HG03565 (cell line): ENCODE data around the gene CASQ1.
A peak's percentile ranks its signal among the peaks of the same experiment; 100 is the strongest.

Source experiments
- ATAC-seq: cut with Tn5 transposase; IDR thresholded peaks from one replicate; pipeline ENCODE4 v1.9.1; 2021; ENCODE audit warnings: mild to moderate bottlenecking, moderate library complexity; ENCODE audit not compliant: unreplicated experiment

CASQ1 gene

GRCh38 chr1:160168016-160168415, 22.4 kb upstream of the CASQ1 start:
- ATAC-seq: no peak

- ATAC-seq: no peak
Measured at GRCh38 chr1:160168609-160169369, 21.6 kb upstream of the CASQ1 start.

- no peak for ATAC-seq
Measured at GRCh38 chr1:160169553-160170399, 20.6 kb upstream of the CASQ1 start.

- ATAC-seq: no peak
Measured at GRCh38 chr1:160171354-160171753, 19.0 kb upstream of the CASQ1 start.

DNA sequence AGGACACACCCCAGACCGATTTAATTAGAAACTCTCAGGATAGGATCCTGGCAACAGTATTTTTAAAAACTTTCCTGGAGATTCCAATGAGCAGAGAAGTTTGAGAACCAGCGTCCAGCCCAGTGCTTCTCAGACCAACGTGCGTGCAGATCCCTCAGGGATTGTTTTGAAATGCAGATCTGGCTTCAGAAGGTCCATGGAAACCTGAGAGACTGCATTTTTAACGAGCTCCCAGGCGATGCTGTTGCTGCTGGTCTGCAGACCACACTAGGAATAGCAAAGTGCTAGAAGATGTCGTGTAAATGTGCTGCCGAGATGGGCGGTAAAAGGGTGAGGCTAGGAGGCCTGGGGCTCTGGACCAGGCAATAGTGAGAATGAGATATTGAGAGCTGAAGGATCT, 18.4 kb upstream of the CASQ1 start:
- no peak for ATAC-seq

- no peak for ATAC-seq
Measured at GRCh38 chr1:160177231-160177630, 13.1 kb upstream of the CASQ1 start.

DNA sequence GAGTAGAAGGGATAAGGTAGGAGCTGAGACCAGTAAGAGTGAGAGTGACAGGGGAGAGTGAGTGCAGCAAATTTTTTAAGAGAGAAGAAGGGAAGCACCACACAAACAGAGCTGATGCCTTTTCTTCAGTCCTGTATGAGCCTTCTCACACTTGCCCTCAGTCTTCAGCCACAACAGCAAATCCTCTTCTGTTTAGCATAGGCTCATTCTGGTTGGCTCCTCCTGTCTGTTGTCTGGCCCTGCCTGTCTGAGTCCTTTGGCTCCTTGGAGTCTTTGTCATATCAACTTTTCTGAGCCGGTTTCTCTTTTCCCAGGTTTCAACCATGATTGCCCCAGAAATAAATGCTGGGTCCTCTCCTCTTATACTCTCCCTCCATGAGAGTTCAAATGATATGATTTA, 12.7 kb upstream of the CASQ1 start:
- no peak for ATAC-seq

- no peak for ATAC-seq
Measured at GRCh38 chr1:160178731-160179130, 11.6 kb upstream of the CASQ1 start.

- ATAC-seq: no peak
Measured at GRCh38 chr1:160179336-160179735, 11.0 kb upstream of the CASQ1 start.

DNA sequence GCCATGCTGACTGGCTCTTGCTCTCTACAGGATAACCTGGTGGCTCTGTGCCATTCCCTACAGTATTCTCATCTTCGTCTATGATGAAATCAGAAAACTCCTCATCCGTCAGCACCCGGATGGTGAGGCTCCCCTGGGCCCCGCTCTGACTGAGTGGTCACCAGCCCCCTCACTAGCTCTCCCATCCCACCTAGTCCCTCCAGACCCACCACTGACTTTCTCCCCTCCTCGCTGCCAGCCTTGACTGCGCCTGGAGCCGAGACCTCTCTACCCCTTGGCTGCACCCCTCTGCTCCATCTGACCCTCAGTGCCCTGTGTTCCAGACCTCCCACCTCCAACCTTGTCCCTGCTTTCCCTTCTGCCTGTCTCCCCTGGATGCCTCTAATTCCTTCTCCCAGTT, 4.1 kb upstream of the CASQ1 start:
- no peak for ATAC-seq

DNA sequence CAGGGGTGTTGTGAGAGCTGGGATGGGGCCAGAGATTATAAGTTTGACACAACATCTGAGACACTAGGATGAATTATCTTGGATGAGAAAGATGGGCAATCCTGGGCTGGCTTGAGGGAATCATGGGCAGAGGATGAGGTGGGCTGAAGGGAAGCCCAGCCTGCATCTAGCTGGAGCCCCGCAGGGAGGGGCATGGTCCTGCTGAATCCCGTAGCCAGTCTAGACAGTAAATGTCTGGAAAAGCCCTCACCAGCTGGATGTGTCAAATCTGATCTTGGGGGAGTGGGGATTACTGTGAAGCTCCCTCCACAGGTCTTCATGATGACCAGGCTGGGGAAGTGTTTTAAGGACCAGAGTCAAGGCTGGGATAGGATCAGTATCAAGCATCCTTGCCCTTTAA, 3.6 kb upstream of the CASQ1 start:
- ATAC-seq: no peak

DNA sequence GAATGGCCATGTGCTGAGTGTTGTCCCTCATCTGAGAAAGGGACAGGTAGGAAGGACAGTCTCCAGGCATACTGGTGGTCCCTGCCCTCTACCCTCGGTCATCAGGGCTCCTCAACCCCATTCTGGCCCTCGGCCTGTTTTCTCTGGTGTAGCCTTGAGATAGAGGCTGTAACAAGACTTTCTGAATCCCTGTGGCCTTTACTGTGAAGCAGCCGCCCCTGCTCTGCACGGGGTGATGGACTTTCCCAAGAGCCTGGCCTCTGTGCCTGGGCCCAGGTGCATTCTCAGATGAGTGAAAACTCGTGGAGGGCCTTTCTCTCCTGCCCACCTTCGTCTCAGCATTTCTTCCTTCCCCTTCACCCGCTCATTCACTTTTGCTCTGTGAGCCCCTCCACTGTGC, 3.0 kb upstream of the CASQ1 start:
- ATAC-seq: no peak

DNA sequence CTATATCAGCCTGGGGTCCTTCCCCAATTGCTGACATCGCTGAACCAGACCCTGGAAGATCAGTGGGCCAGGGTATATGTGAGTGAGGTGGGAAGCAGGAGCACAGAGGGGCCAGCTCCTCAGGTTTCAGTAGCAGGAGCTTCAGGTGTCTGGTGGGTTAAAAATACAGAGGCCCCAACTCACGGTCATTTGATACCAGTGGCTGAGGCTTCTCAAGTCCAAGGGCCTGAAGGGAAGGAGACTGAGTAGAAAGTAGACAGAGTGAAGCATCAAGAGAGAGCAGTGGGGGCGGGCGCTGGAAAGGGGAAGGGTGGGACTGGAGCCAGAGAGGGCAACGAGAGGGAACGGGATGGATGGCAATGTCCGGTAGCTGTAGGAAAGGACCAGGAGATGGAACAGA, 2.0 kb upstream of the CASQ1 start:
- no peak for ATAC-seq

GRCh38 chr1:160191756-160192155, 1.4 kb downstream of the CASQ1 start:
- ATAC-seq: no peak

DNA sequence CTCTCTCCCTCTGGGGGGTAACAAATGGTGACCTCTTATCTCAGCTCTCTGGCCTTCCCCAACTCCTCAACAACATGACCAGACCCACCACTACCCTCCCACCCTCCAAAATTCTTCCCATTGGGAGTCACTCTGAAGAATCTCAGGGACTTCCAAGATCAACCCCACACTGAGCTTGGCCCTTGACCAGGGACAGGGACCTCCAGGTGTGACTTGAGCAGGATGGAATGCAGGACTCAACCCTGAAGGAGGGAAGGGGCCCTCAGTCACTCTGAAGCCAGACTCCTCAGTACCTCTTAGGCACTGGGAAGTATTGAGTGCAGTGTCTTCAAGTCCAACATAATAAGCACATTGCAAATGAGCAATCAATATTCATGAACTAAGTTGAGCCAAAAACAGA, 1.9 kb downstream of the CASQ1 start:
- ATAC-seq: no peak

GRCh38 chr1:160193091-160193819, 2.9 kb downstream of the CASQ1 start:
- peak; percentile 48 for ATAC-seq

DNA sequence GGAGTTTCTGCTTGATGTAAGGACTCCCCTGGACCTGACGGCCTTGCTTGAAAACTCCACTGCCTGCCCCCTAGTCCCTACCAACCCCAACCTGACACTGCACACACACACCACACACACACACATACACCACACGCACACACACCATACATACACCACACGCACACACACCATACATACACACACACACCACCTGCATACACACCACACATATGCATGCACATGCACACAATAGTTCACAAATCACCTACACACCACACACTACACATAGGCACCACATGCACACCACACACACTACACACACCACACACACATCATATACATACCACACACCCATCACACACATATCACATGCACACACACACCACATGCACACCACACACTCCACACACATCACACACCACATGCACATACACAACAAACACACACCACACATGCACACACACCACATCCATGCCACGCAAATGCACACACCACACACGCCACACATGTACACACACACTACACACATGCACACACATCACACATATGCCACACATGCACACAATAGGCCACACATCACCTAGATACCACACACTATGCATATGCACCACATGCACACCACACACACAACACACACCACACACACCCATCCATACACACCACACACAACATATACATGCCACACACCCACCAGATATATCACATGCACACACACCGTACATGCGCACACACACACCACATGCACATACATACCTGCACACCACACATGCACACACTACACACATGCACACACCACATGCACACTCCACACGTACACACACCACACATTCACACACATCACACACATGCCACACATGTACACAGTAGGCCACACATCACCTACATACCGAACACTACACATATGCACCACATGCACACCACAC, 3.7 kb downstream of the CASQ1 start:
- ATAC-seq: no peak

GRCh38 chr1:160194737-160195059, 4.3 kb downstream of the CASQ1 start:
- ATAC-seq: no peak

DNA sequence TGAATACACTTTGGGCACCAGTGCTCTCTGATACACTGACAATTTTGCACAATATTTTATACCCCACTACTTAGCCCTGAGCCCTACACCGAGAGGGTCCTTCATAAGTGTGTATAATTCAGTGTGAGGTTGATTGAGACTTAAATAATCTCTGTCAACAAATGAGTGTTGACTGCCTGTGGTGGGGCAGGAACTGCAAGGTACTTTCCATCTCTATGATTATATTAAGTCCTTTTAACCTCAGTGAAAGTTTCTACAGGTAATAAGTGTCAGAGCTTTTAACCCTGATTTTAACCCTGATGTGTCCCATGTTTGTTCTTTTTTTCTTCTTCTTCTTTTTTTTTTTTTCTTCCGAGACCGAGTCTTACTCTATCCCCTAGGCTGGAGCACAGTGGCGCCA, 5.8 kb downstream of the CASQ1 start:
- ATAC-seq: no peak

DNA sequence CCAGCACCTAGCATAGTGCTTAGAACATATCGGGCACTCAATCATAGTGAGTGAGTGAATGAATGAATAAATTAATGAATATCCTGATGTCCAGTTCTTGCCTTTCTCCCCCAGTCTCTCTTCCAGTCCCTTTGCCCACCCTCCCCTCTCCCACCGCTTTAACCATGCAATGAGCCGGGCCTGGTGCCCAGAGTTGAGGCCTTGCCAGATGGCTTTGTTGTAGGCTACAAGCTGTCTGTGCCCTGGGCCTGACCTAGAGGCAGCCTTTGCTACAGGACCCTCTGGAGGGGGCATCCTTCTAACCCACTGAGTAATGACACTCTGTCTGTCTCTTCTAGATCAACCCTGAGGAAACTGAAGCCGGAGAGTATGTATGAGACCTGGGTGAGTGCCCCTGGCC, 6.9 kb downstream of the CASQ1 start:
- ATAC-seq: no peak

DNA sequence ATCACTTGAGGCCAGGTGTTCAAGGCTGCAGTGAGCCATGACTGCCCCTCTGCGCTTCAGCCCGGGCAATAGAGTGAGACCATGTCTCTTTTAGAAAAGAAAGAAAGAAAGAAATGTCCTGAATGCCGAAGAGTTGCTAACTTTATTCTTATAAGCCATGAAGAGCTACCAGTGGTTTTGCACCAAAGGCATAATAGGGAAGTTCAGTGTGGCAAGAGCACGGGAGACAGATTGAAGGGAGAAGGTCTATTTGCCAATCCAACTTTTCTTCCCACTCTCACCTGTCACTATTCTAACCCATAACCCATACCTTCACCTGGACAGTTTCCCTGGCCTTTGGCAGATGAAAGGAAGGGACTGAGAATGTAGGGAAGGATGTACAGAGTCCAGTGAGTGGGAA, 10.4 kb downstream of the CASQ1 start:
- no peak for ATAC-seq
